PC-9 (cell line): Measurements from ENCODE around the gene TTC8. TPM values are rescaled to one million over a fixed set of nuclear protein-coding genes. Genes with fewer than 3 reads are reported as not detected.

ENCODE experiments used
- BruUV-seq: library from RNA; stranded (reverse); fragments of 400-500 nt; replicated peaks from 2 replicates; lab custom pipeline; 2021; lab: Mats Ljungman, UMichigan
- CTCF ChIA-PET: fragments of 300-600 bp; sonication (Branson Sonifier 250); formaldehyde crosslinking; loops from one replicate; lab custom pipeline; 2022; ENCODE audit warnings: antibody characterized with exemption; lab: Charles Lee
- POLR2A ChIA-PET: fragments of 300-600 bp; sonication (Branson Sonifier 250); formaldehyde crosslinking; loops from one replicate; lab custom pipeline; 2022; ENCODE audit warnings: antibody characterized with exemption; ENCODE audit not compliant: unreplicated experiment; lab: Charles Lee
- DNase-seq, 2 experiments: peaks; one replicate each; pipeline versions ENCODE4 v3.0.0 to v3.0.0-alpha.2; 2015 to 2022; ENCODE audit warnings: mixed read lengths in 1 of 2
- H2AFZ ChIP-seq: fragments of 200-600 bp; sonication (generic); 2 replicates; pipeline ENCODE4 v1.8.1; 2017; ENCODE audit warnings: antibody characterized with exemption
- H3F3A ChIP-seq: fragments of 200-600 bp; sonication (generic); 2 replicates; pipeline ENCODE4 v1.8.1; 2017; ENCODE audit warnings: antibody characterized with exemption, mild to moderate bottlenecking, low read depth; ENCODE audit not compliant: insufficient read depth
- H3K27ac ChIP-seq: fragments of 200-600 bp; sonication (generic); 2 replicates; pipeline ENCODE4 v1.6.1; 2016; ENCODE audit warnings: mixed run types
- H3K27me3 ChIP-seq: fragments of 200-600 bp; sonication (generic); 2 replicates; pipeline ENCODE4 v1.6.1; 2016; ENCODE audit warnings: low read depth, mixed run types; ENCODE audit not compliant: insufficient read depth
- H3K36me3 ChIP-seq: fragments of 200-600 bp; sonication (generic); 2 replicates; pipeline ENCODE4 v1.6.1; 2016; ENCODE audit warnings: low read depth, mixed run types
- H3K4me1 ChIP-seq: fragments of 200-600 bp; sonication (generic); replicated peaks from 2 replicates; pipeline ENCODE4 v1.6.1; 2016; ENCODE audit warnings: mixed run types; ENCODE audit not compliant: insufficient read depth
- H3K4me2 ChIP-seq: fragments of 200-600 bp; sonication (generic); 2 replicates; pipeline ENCODE4 v1.6.1; 2017; ENCODE audit warnings: mixed run types
- H3K4me3 ChIP-seq: fragments of 200-600 bp; sonication (generic); 2 replicates; pipeline ENCODE4 v1.6.1; 2016; ENCODE audit warnings: mixed run types
- H3K79me2 ChIP-seq: fragments of 200-600 bp; sonication (generic); 2 replicates; pipeline ENCODE4 v1.6.1; 2017; ENCODE audit warnings: low read depth, mixed run types
- H3K9me2 ChIP-seq: fragments of 200-600 bp; sonication (generic); 2 replicates; pipeline ENCODE4 v1.8.1; 2017; ENCODE audit warnings: mild to moderate bottlenecking; ENCODE audit not compliant: insufficient read depth
- H3K9me3 ChIP-seq: fragments of 200-600 bp; sonication (generic); 2 replicates; pipeline ENCODE4 v1.8.1; 2016; ENCODE audit warnings: low read depth; ENCODE audit not compliant: insufficient read depth
- H4K20me1 ChIP-seq: fragments of 200-600 bp; sonication (generic); 2 replicates; pipeline ENCODE4 v1.8.1; 2017; ENCODE audit not compliant: insufficient read depth
- CTCF ChIP-seq: fragments of 200-600 bp; sonication (generic); conservative IDR thresholded peaks from 2 replicates; pipeline ENCODE4 v1.6.1; 2017; ENCODE audit warnings: mixed run types, antibody characterized with exemption, mild to moderate bottlenecking, moderate library complexity
- EZH2 ChIP-seq: fragments of 200-600 bp; sonication (generic); IDR thresholded peaks from 2 replicates; pipeline ENCODE4 v1.8.0; 2017; ENCODE audit warnings: antibody characterized with exemption, low read depth
- intact Hi-C: fragments of 100-400 bp; cut with micrococcal nuclease; formaldehyde crosslinking; loops from one replicate; pipeline ENCODE4 v1.10.0; 2022; ENCODE audit not compliant: unreplicated experiment
- total RNA-seq: library from RNA; stranded (reverse); gene quantifications from 2 replicates; pipeline ENCODE4 v1.2.3, GENCODE V29; 2021

TTC8 gene
- total RNA-seq, 1 experiment from 2014 or later: 8.1 TPM

- CTCF ChIA-PET: no interaction called here
- intact Hi-C loops: no loop called here
Observed at GRCh38 chr14:88877192-88877591, 52.7 kb downstream of the TTC8 start.

GRCh38 chr14:88879022-88879421 is 54.6 kb downstream of the TTC8 start:
- no peaks in the 10 kb centered on the region for H3K4me1 ChIP-seq
- POLR2A ChIA-PET: no interaction called here
- H2AFZ ChIP-seq: no peak overlapping the region
- H4K20me1 ChIP-seq: no peaks in the 10 kb centered on the region
- intact Hi-C loops: no loop called here
- H3K4me3 ChIP-seq: no peak overlapping the region
- CTCF ChIA-PET: no interaction called here
- H3K27me3 ChIP-seq: no peaks in the 10 kb centered on the region
- H3K79me2 ChIP-seq: no peaks in the 10 kb centered on the region
- TF ChIP-seq EZH2 (no peak), CTCF (no peak)
- H3K27ac ChIP-seq: no peak overlapping the region
- no peaks in the 10 kb centered on the region for H3F3A ChIP-seq
- no peaks in the 10 kb centered on the region for H3K9me2 ChIP-seq
- no peak for DNase-seq
- no peak overlapping the region for H3K4me2 ChIP-seq
- peaks cover 7% of the 10 kb centered on the region; the same call in 1 of the 2 replicates for H3K36me3 ChIP-seq
- no peaks in the 10 kb centered on the region for H3K9me3 ChIP-seq
- no TSS peak for BruUV-seq

More at GRCh38 chr14:88877192-88877591, 52.7 kb downstream of the TTC8 start:
- Histone ChIP-seq H3K79me2 (no peaks in the 10 kb centered on the region), H3K4me2 (no peak overlapping the region), H2AFZ (no peak overlapping the region), H3K36me3 (peaks cover 7% of the 10 kb centered on the region; the same call in 1 of the 2 replicates), H3K4me1 (no peaks in the 10 kb centered on the region), H3F3A (no peaks in the 10 kb centered on the region), H3K9me3 (no peaks in the 10 kb centered on the region), H3K27me3 (no peaks in the 10 kb centered on the region), H3K27ac (no peak overlapping the region), H3K4me3 (no peak overlapping the region), H3K9me2 (no peaks in the 10 kb centered on the region), H4K20me1 (no peaks in the 10 kb centered on the region)
- POLR2A ChIA-PET: no interaction called here
- DNase-seq: no peak
- TF ChIP-seq EZH2: no peak
- no peak for TF ChIP-seq CTCF
- no TSS peak for BruUV-seq

- TF ChIP-seq EZH2 (no peak), CTCF (no peak)
- no peaks in the 10 kb centered on the region for H3K79me2 ChIP-seq
- H4K20me1 ChIP-seq: no peaks in the 10 kb centered on the region
- POLR2A ChIA-PET: no interaction called here
- H3K4me3 ChIP-seq: no peak overlapping the region
- H2AFZ ChIP-seq: no peak overlapping the region
- peaks cover 7% of the 10 kb centered on the region; the same call in 1 of the 2 replicates for H3K36me3 ChIP-seq
- H3K9me2 ChIP-seq: no peaks in the 10 kb centered on the region
- no TSS peak for BruUV-seq
- intact Hi-C loops: no loop called here
- H3K4me1 ChIP-seq: no peaks in the 10 kb centered on the region
- H3K9me3 ChIP-seq: no peaks in the 10 kb centered on the region
- H3F3A ChIP-seq: no peaks in the 10 kb centered on the region
- CTCF ChIA-PET: no interaction called here
- H3K27me3 ChIP-seq: no peaks in the 10 kb centered on the region
- H3K4me2 ChIP-seq: no peak overlapping the region
- DNase-seq: no peak
- no peak overlapping the region for H3K27ac ChIP-seq
Observed at GRCh38 chr14:88882236-88882635, 57.8 kb downstream of the TTC8 start.
